Kidney (tissue), 14 donors: ENCODE results near the gene RABGEF1. TPM values are rescaled to one million over a fixed set of nuclear protein-coding genes. Genes with fewer than 3 reads are reported as not detected.
"Not testable (repeated sequence)": the region's sequence is repeated elsewhere in the genome, so short reads cannot be mapped to it uniquely, and the experiment has no call there.

Experiments used
- DNase-seq, 5 donors: peaks; one replicate each; pipeline ENCODE4 v3.0.0-alpha.2; 2013 to 2020
- FAIRE-seq: peaks from 2 replicates; lab custom pipeline; 2012; peaks lifted over from hg19 to GRCh38; lab: Jason Lieb, UNC
- H3K27ac ChIP-seq, 2 donors: one replicate each; pipeline ENCODE4 v1.7.0; 2013; ENCODE audit warnings: low read depth in 2 of 2, low read length in 2 of 2, inconsistent platforms in 1 of 2
- H3K27me3 ChIP-seq: one replicate; pipeline ENCODE4 v1.7.1; 2013; ENCODE audit warnings: low read length, inconsistent platforms; ENCODE audit not compliant: control insufficient read depth, insufficient read depth
- H3K36me3 ChIP-seq, 3 donors: one replicate each; pipeline versions ENCODE4 v1.7.0 to v1.7.1; 2013; ENCODE audit warnings: low read length in 3 of 3, control low read depth in 1 of 3, inconsistent platforms in 1 of 3; ENCODE audit not compliant: insufficient read depth in 3 of 3, control insufficient read depth in 2 of 3
- H3K4me1 ChIP-seq, 3 donors: one replicate each; pipeline versions ENCODE4 v1.7.0 to v1.7.1; 2013; ENCODE audit warnings: low read length in 3 of 3, inconsistent platforms in 1 of 3, low read depth in 1 of 3; ENCODE audit not compliant: control insufficient read depth in 2 of 3, insufficient read depth in 2 of 3
- H3K4me3 ChIP-seq, 3 donors: one replicate each; pipeline versions ENCODE4 v1.7.0 to v1.8.1; 2013; ENCODE audit warnings: low read length in 3 of 3, control low read depth in 1 of 3, inconsistent platforms in 1 of 3
- H3K9ac ChIP-seq, 3 donors: one replicate each; pipeline versions ENCODE4 v1.7.0 to v1.7.1; 2013; ENCODE audit warnings: low read length in 3 of 3, control low read depth in 1 of 3, inconsistent platforms in 1 of 3
- H3K9me3 ChIP-seq, 3 donors: one replicate each; pipeline versions ENCODE4 v1.7.0 to v1.7.1; 2013; ENCODE audit warnings: low read length in 3 of 3, control low read depth in 1 of 3, inconsistent platforms in 1 of 3; ENCODE audit not compliant: control insufficient read depth in 2 of 3, insufficient read depth in 1 of 3
- intact Hi-C: fragments of 100-400 bp; cut with DNase I; formaldehyde crosslinking; loops from one replicate; pipeline ENCODE4 v1.11.1; 2022
- polyA plus RNA-seq: library from polyadenylated mRNA; stranded (reverse); fragments of 350-450 nt; fragmentation: Illumina TruSeq; extraction: RNeasy Lipid Tissue Mini Kit (QIAGEN cat#74804); gene quantifications from one replicate; pipeline ENCODE4 v1.2.3, GENCODE V29; 2014; ENCODE audit warnings: low read depth, low replicate concordance; ENCODE audit not compliant: insufficient read depth
- total RNA-seq: library from RNA; stranded (reverse); fragmentation: NEBNext Ultra II Directional; extraction: Animal tissue kit (Norgen Biotek cat#: 25700); gene quantifications from one replicate; pipeline ENCODE4 v1.2.1, GENCODE V29; 2021
- TF ChIP-seq, protein P1 (sequence below): IDR thresholded peaks from 3 replicates; pipeline ENCODE4 v1.5.1; 2012; ENCODE audit warnings: mild to moderate bottlenecking, moderate library complexity, borderline replicate concordance; ENCODE audit not compliant: insufficient read depth; ENCODE audit errors: extremely low read depth
- donor health status: control.
- donor health status: control.
- donor health status: control.
- donor health status: control.
- donor health status: control.
- donor health status: DM: yes; HTN: yes; CAD: no.
- donor health status: Normal renal cell carcinoma (clear cell type).

The RABGEF1 gene
- total and polyA plus RNA-seq, 2 donors from 2014 or later, result 12.8 to 26.8 TPM

DNA sequence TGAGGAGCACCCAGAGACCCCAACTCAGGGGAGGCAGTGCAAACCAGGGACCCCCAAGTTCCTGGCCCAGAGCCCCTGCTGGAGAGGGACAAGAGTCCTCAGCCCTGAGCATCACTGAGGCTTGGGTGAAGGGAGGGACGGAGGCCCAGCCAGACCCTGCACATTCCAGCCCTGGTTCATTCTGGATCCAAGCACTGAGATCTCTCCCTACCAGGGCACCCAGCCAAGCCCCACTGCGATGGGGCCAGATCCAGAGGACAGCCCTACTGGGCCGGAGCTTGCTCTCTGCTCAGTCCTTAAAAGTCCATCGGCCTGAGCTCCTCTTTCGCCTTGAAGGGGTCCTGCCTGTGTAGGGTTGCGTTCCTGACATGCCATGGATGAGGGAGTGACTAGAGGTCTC lies 40.5 kb upstream of the RABGEF1 start:
- intact Hi-C loops, result no loop called here

DNA sequence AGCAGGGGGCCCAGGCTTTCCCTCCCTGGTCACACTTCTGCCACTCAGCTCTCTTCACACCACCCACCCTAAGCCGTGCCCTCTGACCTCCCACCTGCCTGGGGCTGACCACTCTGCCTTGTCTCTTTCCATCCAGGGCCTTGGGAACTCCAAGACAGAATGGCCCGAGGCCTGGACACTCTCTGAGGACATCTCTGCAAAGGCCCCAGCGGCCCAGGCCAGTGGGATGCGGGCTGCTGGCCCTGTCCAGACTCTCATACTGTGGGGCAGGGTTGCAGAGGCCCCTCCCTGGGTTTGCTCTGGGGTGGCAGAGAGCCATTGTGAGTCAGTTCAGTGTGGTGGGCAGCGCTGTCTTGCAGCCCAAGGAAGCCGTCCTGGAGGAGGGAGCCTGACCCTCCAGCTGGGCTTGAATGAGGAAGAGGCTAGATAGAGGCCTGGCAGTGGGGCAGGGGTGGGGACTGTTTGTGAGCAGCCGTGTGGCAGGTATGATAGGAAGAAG lies 39.9 kb upstream of the RABGEF1 start:
- Histone ChIP-seq H3K4me1 (no peaks in the 10 kb centered on the region), H3K4me3 (no peak overlapping the region), H3K9ac (no peak overlapping the region), H3K9me3 (no peaks in the 10 kb centered on the region), H3K27me3 (no peaks in the 10 kb centered on the region), H3K27ac (no peak overlapping the region), H3K36me3 (no peaks in the 10 kb centered on the region)
- intact Hi-C loops, result no loop called here
- DNase-seq (no peak), FAIRE-seq (no peak)
- TF ChIP-seq, protein P1, sequence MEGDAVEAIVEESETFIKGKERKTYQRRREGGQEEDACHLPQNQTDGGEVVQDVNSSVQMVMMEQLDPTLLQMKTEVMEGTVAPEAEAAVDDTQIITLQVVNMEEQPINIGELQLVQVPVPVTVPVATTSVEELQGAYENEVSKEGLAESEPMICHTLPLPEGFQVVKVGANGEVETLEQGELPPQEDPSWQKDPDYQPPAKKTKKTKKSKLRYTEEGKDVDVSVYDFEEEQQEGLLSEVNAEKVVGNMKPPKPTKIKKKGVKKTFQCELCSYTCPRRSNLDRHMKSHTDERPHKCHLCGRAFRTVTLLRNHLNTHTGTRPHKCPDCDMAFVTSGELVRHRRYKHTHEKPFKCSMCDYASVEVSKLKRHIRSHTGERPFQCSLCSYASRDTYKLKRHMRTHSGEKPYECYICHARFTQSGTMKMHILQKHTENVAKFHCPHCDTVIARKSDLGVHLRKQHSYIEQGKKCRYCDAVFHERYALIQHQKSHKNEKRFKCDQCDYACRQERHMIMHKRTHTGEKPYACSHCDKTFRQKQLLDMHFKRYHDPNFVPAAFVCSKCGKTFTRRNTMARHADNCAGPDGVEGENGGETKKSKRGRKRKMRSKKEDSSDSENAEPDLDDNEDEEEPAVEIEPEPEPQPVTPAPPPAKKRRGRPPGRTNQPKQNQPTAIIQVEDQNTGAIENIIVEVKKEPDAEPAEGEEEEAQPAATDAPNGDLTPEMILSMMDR, result no peak

More for the DNA sequence above, 40.5 kb upstream of the RABGEF1 start:
- Histone ChIP-seq H3K27me3 (no peaks in the 10 kb centered on the region), H3K9me3 (no peaks in the 10 kb centered on the region), H3K27ac (no peak overlapping the region), H3K36me3 (no peaks in the 10 kb centered on the region), H3K4me1 (no peaks in the 10 kb centered on the region), H3K9ac (no peak overlapping the region), H3K4me3 (no peak overlapping the region)
- TF ChIP-seq, protein P1, result no peak
- DNase-seq (peak in 2 of 5 donors; percentile 48 to 87), FAIRE-seq (no peak)

GRCh38 chr7:66707825-66708224 lies 32.7 kb upstream of the RABGEF1 start:
- FAIRE-seq (no peak), DNase-seq (no peak)
- no peaks in the 10 kb centered on the region for H3K9me3 ChIP-seq
- H3K4me3 ChIP-seq, result no peak overlapping the region
- H3K4me1 ChIP-seq, result no peaks in the 10 kb centered on the region
- no peak overlapping the region for H3K9ac ChIP-seq
- TF ChIP-seq, protein P1, result no peak
- intact Hi-C loops, result no loop called here
- H3K27me3 ChIP-seq, result no peaks in the 10 kb centered on the region
- no peaks in the 10 kb centered on the region for H3K36me3 ChIP-seq
- H3K27ac ChIP-seq, result no peak overlapping the region

- H3K36me3 ChIP-seq, H3K9ac ChIP-seq, H3K4me1 ChIP-seq, H3K9me3 ChIP-seq, intact Hi-C loops, DNase-seq, H3K4me3 ChIP-seq, FAIRE-seq, H3K27ac ChIP-seq, H3K27me3 ChIP-seq: not testable (repeated sequence)
Measured at GRCh38 chr7:66710752-66711151, 29.8 kb upstream of the RABGEF1 start.
